ENCODE data around the gene PITPNC1. TPM values are rescaled to one million over a fixed set of nuclear protein-coding genes. Genes with fewer than 3 reads are reported as not detected.

PITPNC1 gene
- total and polyA plus RNA-seq, 2 donors (not counting 3 experiments of a cell fraction or from before 2014, with no cell fraction given) = 2.4 to 9.6 TPM

GRCh38 chr17:67469208-67469980, 92.3 kb downstream of the PITPNC1 start:
- Histone ChIP-seq H3K9me1 (replicated peaks; ENCODE audit: control insufficient read depth, extremely low read depth, insufficient read depth, low read length) (no peaks in the 10 kb centered on the region), H3K27me3 (ENCODE audit: control insufficient read depth in 2 of 2, insufficient read depth in 2 of 2, low read length in 2 of 2) (no peaks in the 10 kb centered on the region), H3K4me3 (replicated peaks in 1 of 3; ENCODE audit: insufficient read depth in 1 of 3, low read depth in 1 of 3, low read length in 3 of 3) (no peak overlapping the region), H3K4me2 (ENCODE audit: insufficient read depth, low read length) (no peak overlapping the region), H3K79me2 (ENCODE audit: control insufficient read depth, insufficient read depth, low read length) (no peaks in the 10 kb centered on the region), H3K9ac (replicated peaks; ENCODE audit: extremely low read depth, insufficient read depth, low read length) (no peak overlapping the region), H4K20me1 (replicated peaks; ENCODE audit: control insufficient read depth, extremely low read depth, insufficient read depth, low read length) (no peaks in the 10 kb centered on the region), H3K4me1 (ENCODE audit: control insufficient read depth, extremely low read depth, insufficient read depth, low read length) (no peaks in the 10 kb centered on the region), H3K27ac (ENCODE audit: insufficient read depth, low read depth, low read length) (no peak overlapping the region), H3K9me3 (replicated peaks; ENCODE audit: control insufficient read depth, insufficient read depth, low read length) (no peaks in the 10 kb centered on the region), H3K36me3 (ENCODE audit: control insufficient read depth in 2 of 2, extremely low read depth in 1 of 2, insufficient read depth in 2 of 2, low read length in 2 of 2) (no peaks in the 10 kb centered on the region), H2AFZ (ENCODE audit: low read depth, low read length) (no peak overlapping the region)
- dilution Hi-C loops (cut with MboI; ENCODE audit: extremely low pct_ligation_motif_present, low sequenced_read_pairs) = no loop called here
- no peak for DNase-seq (ENCODE audit: low read depth, low spot score)
- ChIA-PET CTCF (interaction anchor here (0.8 to 1.4 kb wide), 5 partner anchors 15 to 95 kb away, joined by 3 to 6 read pairs (median 3); no protein-coding TSS in a partner anchor), POLR2A (no interaction called here)
- intact Hi-C loops (cut with micrococcal nuclease) = no loop called here
- BruUV-seq (replicated peaks) = no TSS peak
- no peak for TF ChIP-seq POLR2A (IDR thresholded peaks at IDR 0.05; ENCODE audit: low read depth, low read length)
- TF ChIP-seq CTCF (IDR thresholded peaks at IDR 0.05; ENCODE audit: extremely low read depth in 1 of 2, insufficient read depth in 1 of 2, low read depth in 1 of 2, low read length in 2 of 2) = no peak
- no peak for TF ChIP-seq MYC (IDR thresholded peaks at IDR 0.05; ENCODE audit: low read depth, low read length)
- no peak for TF ChIP-seq GATA2 (IDR thresholded peaks at IDR 0.05; ENCODE audit: insufficient read depth, insufficient read length, low read depth, low read length)
- TF ChIP-seq EZH2 (IDR thresholded peaks at IDR 0.05; ENCODE audit: borderline replicate concordance, low read depth, low read length, severe bottlenecking) = no peak
- TF ChIP-seq FOS (IDR thresholded peaks at IDR 0.05; ENCODE audit: borderline replicate concordance, insufficient read depth, low read length) = no peak
- TF ChIP-seq MAX (IDR thresholded peaks at IDR 0.05; ENCODE audit: insufficient read depth, insufficient read length) = no peak
- TF ChIP-seq POLR2AphosphoS5 (IDR thresholded peaks at IDR 0.05; ENCODE audit: insufficient read depth, low read depth, low read length) = no peak
- no peak for TF ChIP-seq JUN (IDR thresholded peaks at IDR 0.05; ENCODE audit: borderline replicate concordance, insufficient read depth, insufficient read length, low read depth)
- FAIRE-seq = no peak

All from endothelial cell of umbilical vein (primary cell).